GM19238 (cell line): ENCODE measurements around the gene PLCL1.

Source experiments
- DNase-seq: peaks from one replicate; pipeline ENCODE4 v3.0.0; 2011; ENCODE audit warnings: low spot score; ENCODE audit not compliant: insufficient read length

The PLCL1 gene

DNA sequence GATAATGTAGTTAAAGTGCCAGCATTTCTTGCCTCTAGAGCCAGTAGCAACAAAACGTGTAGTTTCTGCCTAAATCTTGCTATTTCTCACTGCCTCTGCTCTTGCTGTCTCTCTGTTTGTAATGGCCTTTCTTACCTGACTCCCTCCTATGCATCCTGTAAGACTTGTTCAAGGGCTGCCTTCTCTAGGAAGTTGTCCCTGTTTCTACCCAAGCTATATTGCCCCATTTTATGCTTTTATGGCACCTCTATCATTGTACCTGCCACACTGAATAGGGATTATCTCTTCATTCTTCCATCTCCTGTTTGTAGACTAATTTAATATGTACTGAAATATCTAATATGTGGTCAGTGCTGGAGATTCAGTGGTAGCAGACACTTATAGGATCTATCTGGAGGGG is 49.2 kb downstream of the PLCL1 start:
- no peak for DNase-seq

- DNase-seq = no peak
Observed at GRCh38 chr2:197857476-197858107, 53.2 kb downstream of the PLCL1 start.

DNA sequence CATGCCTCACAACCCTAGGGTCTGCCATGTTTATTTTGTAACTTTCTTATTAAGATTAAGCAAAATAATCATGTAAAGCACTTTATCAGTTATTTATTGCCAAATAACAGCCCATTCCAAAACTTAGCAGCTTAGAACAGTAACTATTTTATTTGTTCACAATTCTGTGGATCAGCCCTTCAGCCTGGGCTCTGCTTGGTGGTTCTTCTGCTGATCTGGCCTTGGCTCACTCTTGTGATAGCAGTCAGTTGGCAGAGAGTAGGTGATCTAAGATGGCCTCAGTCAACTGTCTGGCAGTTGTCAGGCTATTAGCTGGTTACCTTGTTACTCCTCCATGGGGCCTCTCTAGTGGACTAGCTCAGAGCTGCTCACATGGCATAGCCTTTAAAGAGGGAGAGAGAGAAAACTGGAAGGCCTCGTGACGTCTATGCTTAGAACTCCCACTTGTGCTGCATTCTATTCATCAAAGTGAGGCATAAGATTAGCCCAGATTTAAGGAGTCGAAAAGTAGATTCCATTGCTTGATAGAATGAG is 54.3 kb downstream of the PLCL1 start:
- no peak for DNase-seq

- no peak for DNase-seq
Observed at GRCh38 chr2:197862246-197862955, 58.0 kb downstream of the PLCL1 start.

GRCh38 chr2:197863744-197864143 is 59.4 kb downstream of the PLCL1 start:
- no peak for DNase-seq

DNA sequence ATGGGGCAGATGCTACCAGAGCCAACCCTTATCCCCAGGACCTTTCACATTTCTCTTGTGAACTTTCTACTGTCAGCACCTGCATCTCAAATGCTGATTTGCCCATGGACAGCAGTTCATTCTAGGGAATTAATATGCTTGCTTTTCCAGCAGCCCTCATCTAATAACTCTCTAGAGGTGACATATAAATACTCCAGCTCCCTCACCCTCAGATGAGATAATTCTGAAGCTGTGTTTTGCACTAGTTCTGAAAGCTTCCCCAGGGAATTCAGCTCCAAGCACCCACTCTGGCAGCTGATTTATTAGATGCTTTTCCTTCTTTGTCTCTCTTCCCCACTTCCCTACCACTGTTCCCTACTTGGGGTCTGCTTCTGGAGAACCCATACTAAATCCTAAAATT is 62.1 kb downstream of the PLCL1 start:
- DNase-seq = no peak

DNA sequence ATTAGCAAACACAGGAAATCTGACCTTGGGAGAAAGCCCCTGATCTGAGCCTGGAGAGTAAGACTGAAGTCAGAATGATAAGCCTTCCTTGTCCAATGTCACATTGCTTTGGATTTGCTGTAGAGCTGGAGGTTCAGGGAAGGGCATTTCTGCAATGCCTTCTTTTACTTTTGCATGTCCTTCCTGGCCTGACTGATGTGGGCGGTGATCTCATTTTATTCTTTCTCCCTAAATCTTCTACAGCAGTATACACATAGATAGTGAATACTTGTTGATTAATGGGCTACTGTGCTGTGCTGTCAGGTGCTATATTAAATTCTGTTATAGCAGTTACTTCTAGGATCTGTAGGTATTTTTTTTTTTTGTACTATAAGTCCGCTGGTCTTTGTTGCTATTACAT is 62.6 kb downstream of the PLCL1 start:
- DNase-seq = no peak

DNA sequence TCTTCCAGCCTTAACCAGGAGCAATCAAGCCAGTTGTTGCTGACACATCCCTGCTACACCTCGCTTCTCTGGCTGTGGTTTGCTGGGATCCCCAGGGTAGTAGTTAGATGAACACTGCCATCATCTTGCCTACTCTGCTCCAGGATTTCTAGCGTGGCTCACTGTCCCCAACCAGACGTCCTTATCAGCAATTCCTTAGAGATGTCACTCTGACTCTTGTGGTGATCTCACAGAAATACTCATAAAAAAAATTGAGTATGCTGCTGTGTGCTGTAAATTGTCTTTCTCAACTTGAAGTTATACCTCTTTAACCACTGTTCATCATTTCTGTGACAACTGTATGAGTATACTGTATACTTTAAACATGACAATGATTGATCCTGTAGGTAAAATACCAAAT is 63.2 kb downstream of the PLCL1 start:
- no peak for DNase-seq

DNA sequence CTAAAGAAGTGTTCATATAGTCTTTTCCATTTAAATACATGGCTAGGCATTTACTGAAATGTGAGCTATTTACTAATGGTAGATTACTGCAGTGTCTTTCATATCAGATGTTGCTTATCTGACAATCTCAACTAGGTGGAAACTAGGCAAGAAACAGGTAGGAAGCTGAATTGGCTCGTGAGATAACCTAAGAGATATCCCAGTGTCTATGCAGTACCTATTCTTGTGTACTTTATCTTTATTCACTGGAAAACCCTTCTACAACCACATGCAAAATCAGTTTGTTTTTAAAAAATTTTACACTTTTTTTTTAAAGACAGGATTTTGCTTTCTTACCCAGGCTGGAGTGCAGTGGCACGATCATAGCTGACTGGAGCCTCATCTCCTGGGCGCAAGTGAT is 63.8 kb downstream of the PLCL1 start:
- no peak for DNase-seq

GRCh38 chr2:197869041-197869440 is 64.6 kb downstream of the PLCL1 start:
- no peak for DNase-seq

DNA sequence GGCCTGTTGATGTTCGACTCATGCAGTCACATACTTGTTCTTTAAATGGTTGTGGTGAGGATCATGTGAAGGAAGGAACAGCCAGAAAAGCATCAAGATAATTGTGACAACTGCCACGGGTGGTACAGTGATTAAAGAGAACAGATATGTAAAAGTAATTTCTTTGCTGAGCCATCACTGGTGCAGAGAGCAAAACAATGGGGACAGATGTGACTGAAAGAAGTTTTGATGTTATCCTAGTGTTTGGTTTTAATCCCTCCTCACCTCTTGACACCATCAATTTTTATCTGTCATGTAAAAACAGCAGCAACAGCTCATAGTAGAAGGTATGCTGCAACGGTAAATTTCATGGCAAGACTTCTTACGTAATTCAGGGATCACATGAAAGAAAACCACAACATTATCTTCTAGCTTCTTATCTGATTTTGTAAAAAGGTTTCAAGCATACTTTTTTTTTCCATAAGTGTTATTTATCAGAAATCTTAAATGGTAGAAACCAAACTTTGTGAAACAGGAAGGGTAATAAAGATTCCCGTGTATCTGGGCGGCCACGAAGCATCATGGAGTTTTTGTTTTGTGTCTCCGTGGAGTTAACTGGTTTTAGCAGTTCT is 65.2 kb downstream of the PLCL1 start:
- no peak for DNase-seq

DNA sequence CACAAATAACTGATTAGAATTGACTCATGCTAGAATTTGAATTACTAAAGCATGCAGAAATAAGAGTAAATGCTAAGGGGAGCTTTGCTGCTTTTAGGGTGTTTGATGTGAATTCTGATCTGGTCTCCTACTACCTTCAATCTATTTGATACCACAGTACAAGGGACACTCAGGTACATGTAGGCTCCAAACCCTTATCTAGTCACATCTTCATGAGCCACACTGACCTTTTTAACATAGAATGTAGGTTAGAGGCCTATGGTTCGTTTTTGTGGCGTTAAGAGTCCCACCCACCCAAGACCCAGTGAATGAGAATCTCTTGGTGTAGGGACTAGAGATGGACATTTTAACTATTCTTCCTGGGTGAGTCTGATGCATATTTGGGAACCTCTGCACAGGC is 65.7 kb downstream of the PLCL1 start:
- no peak for DNase-seq

DNA sequence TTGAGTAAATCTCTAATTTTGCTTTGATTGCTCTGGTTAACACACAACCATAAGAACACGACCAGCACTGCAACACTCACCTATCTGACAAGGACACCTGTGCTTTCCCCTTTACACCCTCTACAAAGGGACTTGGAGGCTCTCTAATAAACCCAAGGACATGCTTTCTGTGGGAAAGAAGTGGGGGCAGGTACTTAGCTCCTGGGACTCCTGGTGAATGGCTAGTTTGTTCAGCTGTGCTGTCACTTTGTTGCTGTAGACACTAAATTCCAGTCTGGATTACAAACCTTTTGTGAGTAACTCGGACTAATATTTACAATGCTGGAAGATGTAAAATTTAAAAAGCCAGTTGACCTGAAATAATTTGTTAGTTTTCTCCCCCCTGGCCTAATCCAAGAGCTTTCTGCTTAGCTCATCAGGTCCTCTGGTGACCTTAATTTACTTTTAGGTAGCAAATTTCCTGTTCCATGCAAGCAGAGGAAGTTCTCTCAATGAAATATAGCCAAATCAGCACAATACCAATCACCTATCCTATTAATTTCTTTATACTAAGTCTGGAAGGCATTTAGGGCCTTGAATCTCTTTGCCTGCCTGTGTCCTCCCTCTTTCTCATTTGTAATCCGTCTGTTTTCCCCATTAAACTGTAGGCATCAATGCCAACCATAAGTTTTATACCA is 67.5 kb downstream of the PLCL1 start:
- DNase-seq = no peak

DNA sequence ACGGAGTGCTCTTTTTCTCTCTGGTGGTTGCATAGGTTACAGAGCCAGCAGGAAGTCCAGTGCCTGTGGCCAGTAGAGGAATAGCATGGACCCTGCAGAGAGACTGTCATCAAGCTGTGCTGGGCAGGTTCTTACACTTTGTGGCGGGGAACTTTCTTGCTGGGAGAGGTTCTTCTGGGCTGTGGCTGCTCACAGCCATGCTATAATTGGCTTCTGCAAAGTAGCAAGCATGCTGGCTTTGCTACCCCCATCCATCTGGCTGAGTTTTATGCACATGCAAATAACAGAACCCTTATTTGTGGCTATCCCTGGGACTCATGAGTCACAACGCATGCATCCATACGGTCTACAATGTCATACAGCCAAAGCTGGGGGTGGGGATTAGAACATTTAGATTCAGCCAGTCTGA is 68.9 kb downstream of the PLCL1 start:
- DNase-seq = no peak

DNA sequence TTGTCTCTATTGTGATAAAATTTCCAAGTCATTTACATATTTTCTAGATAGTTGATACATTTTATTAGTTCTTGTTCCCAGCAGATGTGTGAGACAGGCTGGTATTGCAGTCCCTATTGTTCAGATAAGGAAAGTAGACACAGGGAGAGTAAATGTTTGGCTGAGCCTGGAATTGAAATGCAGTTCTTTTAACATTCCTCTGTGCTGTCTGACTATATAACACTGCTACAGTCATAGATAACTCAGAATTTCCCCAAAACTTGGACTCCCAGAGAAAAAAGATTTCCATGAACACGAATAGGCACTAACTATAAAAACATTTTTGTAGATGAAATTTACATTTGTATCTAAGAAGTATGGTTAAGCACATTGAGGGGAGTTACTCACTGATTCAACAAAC is 71.4 kb downstream of the PLCL1 start:
- no peak for DNase-seq

- no peak for DNase-seq
Observed at GRCh38 chr2:197876524-197876923, 72.1 kb downstream of the PLCL1 start.

DNA sequence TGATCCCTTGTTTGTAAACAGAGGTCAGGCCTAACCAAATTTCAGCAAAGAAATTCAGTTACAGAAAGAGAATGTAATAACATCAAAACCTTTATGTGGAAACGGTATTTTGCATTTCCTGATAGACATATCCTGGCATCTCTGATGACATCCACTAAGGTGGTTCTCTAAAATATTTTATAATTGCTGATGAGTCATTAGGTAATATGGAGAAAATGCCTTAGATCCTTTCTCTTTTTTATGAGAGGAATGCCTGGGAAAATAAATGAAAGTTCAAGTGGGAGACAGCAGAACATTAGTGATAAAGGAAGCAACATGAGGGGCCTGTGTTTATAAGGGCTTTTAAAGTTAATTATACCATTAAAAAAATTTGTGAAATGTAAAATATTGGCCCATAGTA is 72.6 kb downstream of the PLCL1 start:
- no peak for DNase-seq

DNA sequence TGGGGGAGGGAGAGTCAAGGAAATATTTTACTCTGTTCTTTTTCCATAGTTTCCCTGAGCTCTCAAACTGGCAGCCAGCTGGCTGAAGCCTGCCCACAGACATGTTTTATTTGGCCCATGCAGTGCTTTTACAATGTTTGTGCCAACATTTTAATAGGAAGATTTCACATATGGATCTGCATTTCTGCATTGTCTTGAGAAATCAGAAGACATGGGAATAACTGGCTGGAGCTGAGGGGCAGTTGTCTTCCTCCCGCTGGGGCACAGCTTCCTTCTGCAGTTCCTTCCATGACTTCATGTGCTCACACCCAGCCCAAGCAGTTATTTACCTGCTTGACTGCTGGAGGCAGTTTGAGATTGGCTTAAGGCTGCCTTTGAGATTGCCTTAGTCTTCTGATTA is 74.4 kb downstream of the PLCL1 start:
- DNase-seq = no peak

DNA sequence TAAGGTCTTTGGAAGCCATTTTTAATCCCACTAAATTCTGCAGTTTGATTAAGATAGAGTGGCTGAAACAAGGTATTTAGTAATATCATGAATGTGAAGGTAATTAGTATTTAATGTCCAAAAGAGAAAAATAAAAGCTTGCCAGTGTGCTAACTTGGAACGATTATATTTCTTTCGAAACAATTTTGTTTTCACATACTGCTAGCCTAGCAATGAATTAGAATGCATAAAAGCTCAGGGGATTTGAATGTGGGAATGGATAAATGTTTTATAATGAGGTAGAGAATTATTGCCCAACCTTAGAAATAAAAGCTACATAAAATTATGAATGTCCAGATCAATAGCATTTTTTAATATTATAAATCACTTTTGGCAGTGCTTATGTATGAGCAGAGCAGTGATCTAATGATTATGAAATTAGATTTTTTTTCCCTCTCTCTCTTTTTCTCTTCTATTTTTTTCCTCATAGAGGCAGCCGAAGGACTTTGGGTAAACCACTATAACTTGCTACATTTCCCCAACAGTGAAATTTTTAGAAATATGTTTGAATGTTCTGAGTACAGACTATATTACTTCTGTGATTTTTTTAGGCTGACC is 75.5 kb downstream of the PLCL1 start:
- DNase-seq = no peak

GRCh38 chr2:197883354-197884032 is 79.1 kb downstream of the PLCL1 start:
- no peak for DNase-seq

- DNase-seq = no peak
Observed at GRCh38 chr2:197884252-197884651, 79.9 kb downstream of the PLCL1 start.
